Thoracic aorta (tissue), 2 donors: Measurements from ENCODE around the gene GALNT2. TPM values are rescaled to one million over a fixed set of nuclear protein-coding genes. Genes with fewer than 3 reads are reported as not detected.

Source experiments
- ATAC-seq: fragments of 150-250 bp; one replicate; pipeline ENCODE4 v1.8.0; 2017; ENCODE audit warnings: low read depth; ENCODE audit not compliant: insufficient number of reproducible peaks, low FRiP score
- DNase-seq: peaks from one replicate; pipeline ENCODE4 v3.0.0-alpha.2; 2020; ENCODE audit warnings: low spot score
- H3K27ac ChIP-seq, 2 donors: fragments of 200-600 bp; sonication (generic); 1 replicate in 1 of 2; 2 replicates in 1 of 2; pipeline ENCODE4 v1.5.1; 2016; ENCODE audit warnings: mild to moderate bottlenecking in 2 of 2, moderate library complexity in 2 of 2
- H3K27me3 ChIP-seq: fragments of 200-600 bp; sonication (generic); replicated peaks from 2 replicates; pipeline ENCODE4 v1.6.0; 2016; ENCODE audit warnings: mild to moderate bottlenecking; ENCODE audit not compliant: insufficient read depth
- H3K36me3 ChIP-seq: fragments of 200-600 bp; sonication (generic); one replicate; pipeline ENCODE4 v1.5.1; 2016
- H3K4me1 ChIP-seq, 2 donors: fragments of 200-600 bp; sonication (generic); 1 replicate in 1 of 2; 2 replicates in 1 of 2; pipeline versions ENCODE4 v1.5.1 to v1.6.0; 2016; ENCODE audit warnings: low read depth in 2 of 2, mild to moderate bottlenecking in 1 of 2; ENCODE audit not compliant: control insufficient read depth in 1 of 2
- H3K4me3 ChIP-seq: fragments of 200-600 bp; sonication (generic); 2 replicates; pipeline ENCODE4 v1.5.1; 2016; ENCODE audit warnings: mild to moderate bottlenecking
- H3K9me3 ChIP-seq: fragments of 200-600 bp; sonication (generic); 2 replicates; pipeline ENCODE4 v1.5.1; 2016
- total RNA-seq, 2 donors: library from RNA; depleted of rRNA; stranded (reverse); fragments of >200 nt; gene quantifications; one replicate each; pipeline versions ENCODE4 v1.1.0 to v1.2.3, GENCODE V29; 2016
- TF ChIP-seq, protein P1 (sequence below): fragments of 200-600 bp; sonication (generic); IDR thresholded peaks from one replicate; pipeline ENCODE4 v1.5.1; 2019; ENCODE audit warnings: antibody characterized with exemption

GALNT2 gene
- total RNA-seq, 2 donors from 2014 or later, result 113 to 148 TPM

DNA sequence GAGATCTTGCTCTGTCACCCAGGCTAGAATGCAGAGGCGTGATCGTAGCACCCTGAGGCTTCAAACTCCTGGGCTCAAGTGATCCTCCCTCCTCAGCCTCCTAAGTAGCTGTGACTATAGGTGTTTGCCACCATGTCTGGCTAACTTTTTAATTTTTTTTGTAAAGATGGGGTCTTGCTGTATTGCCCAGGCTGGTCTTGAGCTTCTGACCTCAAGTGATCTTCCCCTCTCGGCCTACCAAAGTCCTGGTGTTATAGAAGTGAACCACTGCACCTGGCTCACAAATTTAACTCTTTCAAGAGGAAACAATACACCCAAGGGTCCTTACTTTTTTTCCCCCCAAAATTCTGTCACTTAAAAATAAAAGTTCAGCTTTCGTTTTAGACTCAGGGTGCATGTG lies 62.3 kb downstream of the GALNT2 start:
- Histone ChIP-seq H3K27ac (no peak overlapping the region), H3K9me3 (no peaks in the 10 kb centered on the region), H3K4me3 (no peak overlapping the region), H3K27me3 (no peaks in the 10 kb centered on the region), H3K36me3 (no peaks in the 10 kb centered on the region), H3K4me1 (peaks cover 35 to 72% of the 10 kb centered on the region in 2 donors)
- TF ChIP-seq, protein P1, sequence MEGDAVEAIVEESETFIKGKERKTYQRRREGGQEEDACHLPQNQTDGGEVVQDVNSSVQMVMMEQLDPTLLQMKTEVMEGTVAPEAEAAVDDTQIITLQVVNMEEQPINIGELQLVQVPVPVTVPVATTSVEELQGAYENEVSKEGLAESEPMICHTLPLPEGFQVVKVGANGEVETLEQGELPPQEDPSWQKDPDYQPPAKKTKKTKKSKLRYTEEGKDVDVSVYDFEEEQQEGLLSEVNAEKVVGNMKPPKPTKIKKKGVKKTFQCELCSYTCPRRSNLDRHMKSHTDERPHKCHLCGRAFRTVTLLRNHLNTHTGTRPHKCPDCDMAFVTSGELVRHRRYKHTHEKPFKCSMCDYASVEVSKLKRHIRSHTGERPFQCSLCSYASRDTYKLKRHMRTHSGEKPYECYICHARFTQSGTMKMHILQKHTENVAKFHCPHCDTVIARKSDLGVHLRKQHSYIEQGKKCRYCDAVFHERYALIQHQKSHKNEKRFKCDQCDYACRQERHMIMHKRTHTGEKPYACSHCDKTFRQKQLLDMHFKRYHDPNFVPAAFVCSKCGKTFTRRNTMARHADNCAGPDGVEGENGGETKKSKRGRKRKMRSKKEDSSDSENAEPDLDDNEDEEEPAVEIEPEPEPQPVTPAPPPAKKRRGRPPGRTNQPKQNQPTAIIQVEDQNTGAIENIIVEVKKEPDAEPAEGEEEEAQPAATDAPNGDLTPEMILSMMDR, result no peak
- ATAC-seq (no peak), DNase-seq (no peak)

DNA sequence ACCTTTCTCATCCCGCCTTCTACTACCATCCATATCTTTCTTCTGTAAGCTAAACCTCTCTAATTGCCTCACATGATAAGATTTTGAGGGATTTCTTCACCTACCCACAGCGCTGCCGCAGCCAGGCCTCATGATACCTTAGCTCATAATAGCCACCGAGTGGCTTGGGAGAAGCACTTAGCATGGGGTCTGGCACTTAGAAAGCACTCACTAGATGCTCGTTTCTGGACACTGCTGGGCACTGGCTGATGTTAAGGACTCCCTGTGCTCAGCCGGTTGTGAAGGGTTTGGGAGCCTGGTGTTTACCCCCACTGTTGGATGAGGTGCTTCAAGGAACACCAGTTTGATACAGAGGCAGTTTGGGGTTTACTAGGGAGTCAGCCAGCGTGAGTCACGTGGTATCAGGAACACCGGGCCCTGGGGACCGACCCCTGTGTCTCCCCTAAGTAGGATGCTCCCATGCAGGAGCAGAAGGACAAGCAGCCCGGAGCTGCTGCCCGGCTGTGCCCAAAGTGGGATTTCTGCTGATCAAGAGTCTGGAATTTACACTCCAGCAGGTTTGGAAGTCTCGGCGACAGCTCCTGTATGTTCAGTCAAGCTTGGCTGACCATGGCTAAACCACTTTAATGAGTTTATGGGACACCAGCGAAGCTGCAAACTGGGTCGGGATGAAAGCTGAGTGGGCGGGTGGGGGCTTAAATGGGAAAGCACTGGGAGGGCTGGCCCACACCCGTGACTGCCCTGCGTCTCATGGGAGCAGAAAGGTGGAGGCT lies 63.3 kb downstream of the GALNT2 start:
- TF ChIP-seq, protein P1, result no peak
- peaks cover 25 to 65% of the 10 kb centered on the region in 2 donors for H3K4me1 ChIP-seq
- ATAC-seq, result no peak
- H3K36me3 ChIP-seq, result no peaks in the 10 kb centered on the region
- H3K27ac ChIP-seq, result no peak overlapping the region
- no peaks in the 10 kb centered on the region for H3K27me3 ChIP-seq
- H3K9me3 ChIP-seq, result no peaks in the 10 kb centered on the region
- no peak overlapping the region for H3K4me3 ChIP-seq
- DNase-seq, result no peak

- Histone ChIP-seq H3K4me1 (peaks cover 25 to 67% of the 10 kb centered on the region in 2 donors), H3K27ac (no peak overlapping the region), H3K36me3 (no peaks in the 10 kb centered on the region), H3K9me3 (no peaks in the 10 kb centered on the region), H3K4me3 (no peak overlapping the region), H3K27me3 (no peaks in the 10 kb centered on the region)
- DNase-seq (no peak), ATAC-seq (no peak)
- TF ChIP-seq, protein P1, result no peak
Observed at GRCh38 chr1:230131457-230131856, 64.4 kb downstream of the GALNT2 start.

DNA sequence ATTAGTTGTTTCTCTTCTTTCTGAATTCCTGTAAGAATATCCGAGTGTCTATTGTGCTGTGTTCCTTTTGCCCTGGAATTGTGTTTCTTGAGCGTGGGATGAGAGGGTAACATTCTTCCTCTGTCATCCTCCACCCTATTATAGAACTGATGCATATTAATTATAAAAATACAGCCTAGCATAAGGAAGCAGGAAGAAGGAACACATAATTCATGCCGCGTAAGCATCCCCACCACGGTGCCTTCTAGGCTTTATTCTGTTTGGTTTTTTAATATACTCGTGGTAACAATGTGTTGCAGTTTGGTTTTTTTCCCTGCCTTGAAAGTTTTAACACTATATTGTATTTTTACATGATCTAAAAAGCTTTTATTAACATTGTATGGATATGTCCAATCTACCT lies 65.7 kb downstream of the GALNT2 start:
- no peak overlapping the region for H3K4me3 ChIP-seq
- ATAC-seq (no peak), DNase-seq (no peak)
- TF ChIP-seq, protein P1, result no peak
- no peaks in the 10 kb centered on the region for H3K27me3 ChIP-seq
- H3K27ac ChIP-seq, result no peak overlapping the region
- no peaks in the 10 kb centered on the region for H3K36me3 ChIP-seq
- no peaks in the 10 kb centered on the region for H3K9me3 ChIP-seq
- peaks cover 35 to 75% of the 10 kb centered on the region in 2 donors for H3K4me1 ChIP-seq

GRCh38 chr1:230135726-230136125 lies 68.7 kb downstream of the GALNT2 start:
- no peak for DNase-seq
- no peaks in the 10 kb centered on the region for H3K36me3 ChIP-seq
- no peaks in the 10 kb centered on the region for H3K9me3 ChIP-seq
- TF ChIP-seq, protein P1, result no peak
- no peak overlapping the region for H3K27ac ChIP-seq
- no peak overlapping the region for H3K4me3 ChIP-seq
- H3K4me1 ChIP-seq, result peaks cover 28 to 69% of the 10 kb centered on the region in 2 donors
- no peak for ATAC-seq
- H3K27me3 ChIP-seq, result no peaks in the 10 kb centered on the region
